Stomach (tissue), 9 donors: Measurements from ENCODE around the gene BTG2. TPM values are rescaled to one million over a fixed set of nuclear protein-coding genes. Genes with fewer than 3 reads are reported as not detected.
A peak's percentile ranks its signal among the peaks of the same experiment; 100 is the strongest.

Experiments
- DNase-seq, 2 donors: peaks; one replicate each; pipeline versions ENCODE4 v3.0.0 to v3.0.0-alpha.2; 2013 to 2019
- H3K27ac ChIP-seq, 5 donors: fragments of 200-600 bp in 4 of 5; sonication (generic) in 4 of 5; one replicate each; pipeline ENCODE4 v1.5.1; 2013 to 2019; ENCODE audit warnings: mild to moderate bottlenecking in 1 of 5, moderate library complexity in 1 of 5
- H3K27me3 ChIP-seq, 3 donors: fragments of 200-600 bp; sonication (generic); one replicate each; pipeline ENCODE4 v1.5.1; 2017 to 2019; ENCODE audit warnings: mixed run types in 1 of 3
- H3K36me3 ChIP-seq, 4 donors: fragments of 200-600 bp; sonication (generic); 1 replicate in 3 of 4; 2 replicates in 1 of 4; pipeline ENCODE4 v1.5.1; 2016 to 2019
- H3K4me1 ChIP-seq, 4 donors: fragments of 200-600 bp; sonication (generic); one replicate each; pipeline ENCODE4 v1.5.1; 2016 to 2019
- H3K4me3 ChIP-seq, 4 donors: fragments of 200-600 bp; sonication (generic) in 3 of 4; one replicate each; pipeline ENCODE4 v1.5.1; 2016 to 2019; ENCODE audit warnings: mild to moderate bottlenecking in 1 of 4
- H3K9me3 ChIP-seq, 4 donors: fragments of 200-600 bp; sonication (generic); one replicate each; pipeline ENCODE4 v1.5.1; 2016 to 2019
- EP300 ChIP-seq: sonication (generic); formaldehyde crosslinking; IDR thresholded peaks from one replicate; pipeline ENCODE4 v1.6.1; 2017; ENCODE audit warnings: antibody characterized with exemption
- POLR2A ChIP-seq, 4 donors: fragments of 450-650 bp; IDR thresholded peaks; one replicate each; pipeline ENCODE4 v1.6.1; 2016; ENCODE audit warnings: antibody characterized with exemption in 4 of 4, control low read depth in 2 of 4, mild to moderate bottlenecking in 1 of 4, moderate library complexity in 1 of 4
- POLR2AphosphoS5 ChIP-seq, 3 donors: sonication (generic); formaldehyde crosslinking; IDR thresholded peaks; one replicate each; pipeline ENCODE4 v1.6.1; 2016; ENCODE audit warnings: antibody characterized with exemption in 3 of 3
- WGBS, 5 donors: extraction: QIAGEN DNeasy Blood & Tissue Kit in 3 of 5; methylation state at CpG; one replicate each; pipeline versions ENCODE4 v1.1.5 to v1.1.7; 2013 to 2018; 5-methylcytosine and 5-hydroxymethylcytosine counted together
- intact Hi-C: fragments of 100-400 bp; cut with DNase I; formaldehyde crosslinking; loops from one replicate; pipeline ENCODE4 v1.15.1; 2023; ENCODE audit warnings: low total_unique reads
- polyA plus RNA-seq, 3 donors: library from polyadenylated mRNA; stranded (reverse); fragments of 200-250 nt; gene quantifications; one replicate each; pipeline ENCODE4 v1.2.3, GENCODE V29; 2013
- total RNA-seq, 5 donors: library from RNA; depleted of rRNA; stranded (reverse); fragments of >200 nt; gene quantifications; one replicate each; pipeline versions ENCODE4 v1.1.0 to v1.2.3, GENCODE V29; 2014 to 2016
- TF ChIP-seq, protein P1 (sequence below), 7 experiments: fragments of 450-650 bp in 4 of 7; fragments of 200-600 bp in 3 of 7; sonication (generic) in 3 of 7; IDR thresholded peaks; one replicate each; pipeline ENCODE4 v1.5.1; 2016 to 2019; ENCODE audit warnings: antibody characterized with exemption in 7 of 7, control low read depth in 2 of 7, mild to moderate bottlenecking in 1 of 7
- donor health status: healthy with polysubstance abuse.
- donor health status: Bipolar disorder and iron deficiency.
- donor health status: healthy.

BTG2 gene
- total and polyA plus RNA-seq, 8 donors: 46.4 to 231 (median 87.4) TPM

GRCh38 chr1:203325418-203326091, 20.2 kb downstream of the BTG2 start:
- Histone ChIP-seq H3K4me3 (no peak overlapping the region), H3K9me3 (no peaks in the 10 kb centered on the region), H3K36me3 (no peaks in the 10 kb centered on the region), H3K27ac (peak overlapping the region; percentile 55 to 98 (median 96)), H3K4me1 (peaks cover 67 to 85% (median 80%) of the 10 kb centered on the region in 4 donors), H3K27me3 (no peaks in the 10 kb centered on the region)
- peak in 1 of 3 donors; percentile 39 for TF ChIP-seq POLR2AphosphoS5 (IDR thresholded peaks at IDR 0.05)
- no peak for TF ChIP-seq EP300
- intact Hi-C loops: no loop called here
- 25 to 39% (median 28%) methylated on average over 12 to 13 of the region's 13 CpGs for WGBS, 5 donors
- peak; percentile 86 for DNase-seq

DNA sequence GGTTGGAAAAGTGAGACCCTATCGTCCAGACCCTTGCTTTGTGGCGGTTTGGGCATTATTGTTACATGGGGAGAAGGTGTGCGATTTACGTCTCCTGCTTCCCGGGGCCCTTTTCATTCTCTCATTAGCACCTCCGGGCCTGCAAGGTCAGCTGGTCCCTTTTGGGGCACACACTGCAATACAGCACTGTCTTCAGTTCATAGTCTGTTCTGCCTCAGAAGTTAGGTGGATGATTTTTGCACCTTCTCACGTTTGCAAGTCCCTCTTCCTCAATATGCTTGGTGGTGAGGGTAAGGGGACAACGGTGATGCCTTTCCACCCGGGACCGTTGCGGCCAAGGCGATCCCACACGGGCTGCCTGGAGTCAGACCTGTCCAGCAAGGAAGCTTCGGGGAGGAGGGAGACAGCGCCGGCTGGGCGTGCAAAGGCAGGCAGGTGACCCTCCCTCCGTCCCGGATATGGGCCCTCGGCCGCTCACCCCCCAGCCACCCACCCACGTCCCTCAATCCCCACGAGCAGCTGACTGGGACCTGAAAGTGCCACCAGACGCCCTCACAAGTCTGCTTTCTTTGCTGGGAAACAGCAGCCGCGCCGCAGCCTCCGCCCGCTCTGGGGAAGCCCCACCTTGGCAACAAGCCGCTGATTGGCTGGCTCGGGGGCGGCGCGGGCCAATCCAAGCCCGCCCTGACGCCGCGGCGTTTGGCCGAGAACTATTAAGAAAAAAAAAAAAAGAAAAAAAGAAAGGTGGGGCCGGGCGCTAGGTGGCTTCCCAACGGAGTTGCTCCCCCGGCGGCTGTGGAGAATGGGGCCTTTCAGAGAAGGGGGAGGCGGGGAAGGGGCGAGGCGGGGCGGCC, 21.7 kb downstream of the BTG2 start:
- intact Hi-C loops: no loop called here
- H3K27me3 ChIP-seq: no peaks in the 10 kb centered on the region
- no peaks in the 10 kb centered on the region for H3K9me3 ChIP-seq
- H3K27ac ChIP-seq: peak overlapping the region; percentile 95 to 98 (median 97)
- peak overlapping the region; percentile 40 to 50 (median 44) for H3K4me3 ChIP-seq
- H3K36me3 ChIP-seq: no peaks in the 10 kb centered on the region
- H3K4me1 ChIP-seq: peaks cover 52 to 70% (median 65%) of the 10 kb centered on the region in 4 donors
- peak; percentile 97 to 98 for DNase-seq
- TF ChIP-seq POLR2AphosphoS5 (IDR thresholded peaks at IDR 0.05): peak; percentile 74 to 97 (median 92)
- TF ChIP-seq, protein P1, sequence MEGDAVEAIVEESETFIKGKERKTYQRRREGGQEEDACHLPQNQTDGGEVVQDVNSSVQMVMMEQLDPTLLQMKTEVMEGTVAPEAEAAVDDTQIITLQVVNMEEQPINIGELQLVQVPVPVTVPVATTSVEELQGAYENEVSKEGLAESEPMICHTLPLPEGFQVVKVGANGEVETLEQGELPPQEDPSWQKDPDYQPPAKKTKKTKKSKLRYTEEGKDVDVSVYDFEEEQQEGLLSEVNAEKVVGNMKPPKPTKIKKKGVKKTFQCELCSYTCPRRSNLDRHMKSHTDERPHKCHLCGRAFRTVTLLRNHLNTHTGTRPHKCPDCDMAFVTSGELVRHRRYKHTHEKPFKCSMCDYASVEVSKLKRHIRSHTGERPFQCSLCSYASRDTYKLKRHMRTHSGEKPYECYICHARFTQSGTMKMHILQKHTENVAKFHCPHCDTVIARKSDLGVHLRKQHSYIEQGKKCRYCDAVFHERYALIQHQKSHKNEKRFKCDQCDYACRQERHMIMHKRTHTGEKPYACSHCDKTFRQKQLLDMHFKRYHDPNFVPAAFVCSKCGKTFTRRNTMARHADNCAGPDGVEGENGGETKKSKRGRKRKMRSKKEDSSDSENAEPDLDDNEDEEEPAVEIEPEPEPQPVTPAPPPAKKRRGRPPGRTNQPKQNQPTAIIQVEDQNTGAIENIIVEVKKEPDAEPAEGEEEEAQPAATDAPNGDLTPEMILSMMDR (IDR thresholded peaks at IDR 0.05): no peak
- TF ChIP-seq EP300: no peak
- peak in 2 of 4 donors; percentile 36 to 72 for TF ChIP-seq POLR2A (IDR thresholded peaks at IDR 0.05)
- WGBS, 5 donors: 1 to 4% (median 3%) methylated on average over 47 to 49 of the region's 49 CpGs

- peak; percentile 66 to 88 for DNase-seq
- 3 to 6% (median 4%) methylated on average over 31 of the region's 31 CpGs for WGBS, 5 donors
- Histone ChIP-seq H3K4me1 (peaks cover 43 to 62% (median 57%) of the 10 kb centered on the region in 4 donors), H3K4me3 (peak overlapping the region; percentile 40 to 50 (median 44)), H3K36me3 (no peaks in the 10 kb centered on the region), H3K27ac (peak overlapping the region; percentile 95 to 98 (median 97)), H3K27me3 (no peaks in the 10 kb centered on the region), H3K9me3 (no peaks in the 10 kb centered on the region)
- intact Hi-C loops: no loop called here
- TF ChIP-seq POLR2A (IDR thresholded peaks at IDR 0.05) (no peak), POLR2AphosphoS5 (IDR thresholded peaks at IDR 0.05) (peak in 2 of 3 donors; percentile 20 to 65), EP300 (no peak)
- TF ChIP-seq, protein P1 (IDR thresholded peaks at IDR 0.05): peak in 4 of 7 experiments; percentile 11 to 55 (median 36)
These were observed 22.6 kb downstream of the BTG2 start for GRCh38 chr1:203327684-203328457.

- H3K4me1 ChIP-seq: peaks cover 35 to 54% (median 48%) of the 10 kb centered on the region in 4 donors
- intact Hi-C loops: no loop called here
These were observed 23.4 kb downstream of the BTG2 start for GRCh38 chr1:203328714-203329122.

More at GRCh38 chr1:203328714-203329122, 23.4 kb downstream of the BTG2 start:
- H3K9me3 ChIP-seq: no peaks in the 10 kb centered on the region
- H3K36me3 ChIP-seq: no peaks in the 10 kb centered on the region
- 35 to 54% (median 37%) methylated on average over 7 of the region's 7 CpGs for WGBS, 5 donors
- H3K27ac ChIP-seq: peak overlapping the region; percentile 49 to 98 (median 96)
- no peak overlapping the region for H3K4me3 ChIP-seq
- H3K27me3 ChIP-seq: no peaks in the 10 kb centered on the region
- TF ChIP-seq, protein P1 (IDR thresholded peaks at IDR 0.05): peak in 2 of 7 experiments; percentile 30 to 35
- TF ChIP-seq POLR2AphosphoS5 (IDR thresholded peaks at IDR 0.05) (no peak), POLR2A (IDR thresholded peaks at IDR 0.05) (no peak), EP300 (no peak)
- DNase-seq: peak; percentile 79 to 87
